Stimulated activated CD8-positive, alpha-beta memory T cell treated with anti-CD3 and anti-CD28 coated beads, Interleukin-12 subunit alpha, Interleukin-12 subunit beta, amount 100 ng/mL, for 24 hours (primary cell): ENCODE results near the gene RCOR1.
"Not testable (repeated sequence)": the region's sequence is repeated elsewhere in the genome, so short reads cannot be mapped to it uniquely, and the experiment has no call there.

Experiments used
- DNase-seq: peaks from one replicate; pipeline ENCODE4 v3.0.0-alpha.2; 2020; ENCODE audit errors: extremely low read depth

Gene RCOR1

DNA sequence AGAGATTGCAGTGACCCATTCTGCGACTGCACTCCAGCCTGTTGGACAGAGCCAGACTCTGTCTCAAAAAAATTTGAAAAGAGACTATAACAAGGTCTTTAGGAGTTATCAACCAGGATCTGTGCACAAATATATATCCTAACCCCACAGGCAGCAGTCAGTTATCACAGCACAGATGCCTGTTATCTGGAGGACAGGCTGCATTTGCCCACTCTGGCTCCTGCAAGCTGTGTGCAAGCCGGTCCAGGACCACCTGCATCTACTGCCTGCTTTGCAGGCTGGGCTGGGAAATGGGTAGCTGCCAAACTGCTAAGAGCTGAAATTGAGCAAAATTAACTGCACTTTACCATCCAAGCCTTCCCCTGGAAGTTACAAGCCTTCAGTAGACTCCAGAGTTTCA is 21.4 kb upstream of the RCOR1 start:
- DNase-seq = no peak

DNA sequence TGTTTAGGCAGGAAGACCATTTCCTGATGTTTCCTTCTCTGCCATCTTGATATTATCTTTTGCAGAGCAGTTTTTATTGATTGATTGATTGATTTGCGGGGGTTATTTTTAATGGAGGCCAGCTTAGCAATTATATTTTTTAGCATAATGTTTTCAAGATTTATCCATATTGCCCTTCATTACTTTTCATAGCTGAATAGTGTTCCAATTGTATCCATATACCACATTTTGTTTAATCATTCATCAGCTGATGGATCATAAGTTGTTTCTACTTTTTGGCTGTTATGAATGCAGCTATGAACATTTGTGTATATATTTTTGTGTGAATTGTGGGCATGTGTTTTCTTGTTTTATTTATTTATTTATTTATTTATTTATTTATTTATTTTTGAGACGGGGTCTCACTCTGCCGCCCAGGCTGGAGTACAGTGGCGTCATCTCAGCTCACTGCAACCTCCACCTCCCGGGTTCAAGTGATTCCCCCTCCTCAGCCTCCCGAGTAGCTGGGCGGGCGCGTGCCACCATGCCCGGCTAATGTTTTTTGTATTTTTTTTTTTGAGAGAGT is 20.9 kb upstream of the RCOR1 start:
- DNase-seq = no peak

DNA sequence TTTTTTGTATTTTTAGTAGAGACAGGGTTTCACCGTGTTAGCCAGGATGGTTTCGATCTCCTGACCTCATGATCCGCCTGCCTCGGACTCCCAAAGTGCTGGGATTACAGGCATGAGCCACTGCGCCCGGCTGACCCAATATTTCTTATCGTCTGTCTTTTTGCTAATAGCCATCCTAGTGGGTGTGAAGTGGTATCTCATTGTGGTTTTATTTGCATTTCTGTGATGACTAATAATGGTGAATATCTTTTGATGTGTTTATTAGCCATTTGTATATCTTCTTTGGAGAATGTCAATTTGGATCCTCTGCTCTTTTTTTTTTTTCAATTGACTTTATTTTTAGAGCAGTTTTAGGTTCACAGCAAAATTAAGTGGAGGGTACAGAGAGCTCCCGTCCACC is 19.3 kb upstream of the RCOR1 start:
- not testable (repeated sequence) for DNase-seq

DNA sequence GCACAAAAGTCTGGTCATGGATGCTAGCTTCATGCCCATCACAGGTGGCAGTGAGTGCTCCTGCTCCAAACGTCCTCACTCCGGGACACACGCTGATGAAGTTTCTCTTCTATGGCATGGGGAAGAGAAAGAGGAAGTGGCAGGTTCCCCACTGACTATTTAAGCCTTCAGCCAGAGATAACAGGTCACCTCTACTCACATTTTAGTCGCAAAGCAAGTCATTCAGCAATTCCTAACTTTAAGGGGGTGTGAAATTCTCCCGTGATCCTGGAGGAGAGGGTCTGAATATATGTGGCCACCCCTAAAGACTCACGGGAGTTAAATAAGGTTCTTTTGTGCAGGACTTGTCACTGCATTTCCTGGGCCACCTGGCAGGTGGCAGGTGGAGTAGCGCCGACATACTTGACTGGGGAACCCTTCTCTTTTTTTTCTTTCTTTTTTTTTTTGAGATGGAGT is 18.8 kb upstream of the RCOR1 start:
- DNase-seq = no peak

DNA sequence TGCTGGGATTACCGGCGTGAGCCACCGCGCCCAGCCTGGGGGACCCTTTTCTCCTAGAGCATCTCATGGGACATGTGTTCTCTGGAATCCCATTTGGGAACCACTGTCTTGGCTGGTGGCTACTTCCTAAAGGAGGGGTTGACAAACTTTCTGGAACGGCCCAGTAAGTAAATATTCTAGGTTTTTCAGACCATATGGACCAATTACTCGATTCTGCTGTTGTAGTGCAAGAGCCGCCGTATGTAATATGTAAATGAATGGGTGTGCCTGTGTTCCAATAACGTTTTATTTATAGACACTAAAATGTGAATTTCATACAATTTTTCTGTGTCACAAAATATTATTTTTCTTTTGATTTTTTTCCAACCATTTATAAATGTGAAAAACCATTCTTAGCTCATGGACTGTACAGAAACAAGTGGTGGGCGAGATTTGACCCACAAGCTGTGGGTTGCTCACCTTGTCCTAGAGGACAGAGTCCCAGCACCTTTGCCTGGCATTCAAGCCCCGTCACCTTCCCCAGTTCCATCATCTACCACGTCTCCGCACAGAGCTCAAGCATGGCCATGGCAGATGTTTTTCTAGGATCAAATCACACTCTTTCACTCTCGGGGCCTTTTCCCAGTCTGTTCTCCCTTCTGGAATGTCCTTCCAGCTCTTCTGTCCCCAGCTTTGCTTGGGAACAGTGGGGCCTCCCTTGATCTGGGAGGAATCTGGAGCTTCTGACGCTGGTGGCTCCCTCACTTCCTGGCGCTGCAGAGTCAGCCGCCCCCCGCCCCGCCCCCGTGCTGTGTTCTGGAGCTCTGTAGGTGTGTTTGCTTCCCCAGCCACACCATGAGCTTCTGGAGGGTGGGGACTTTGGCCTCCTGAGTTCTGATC is 17.9 kb upstream of the RCOR1 start:
- DNase-seq = no peak

DNA sequence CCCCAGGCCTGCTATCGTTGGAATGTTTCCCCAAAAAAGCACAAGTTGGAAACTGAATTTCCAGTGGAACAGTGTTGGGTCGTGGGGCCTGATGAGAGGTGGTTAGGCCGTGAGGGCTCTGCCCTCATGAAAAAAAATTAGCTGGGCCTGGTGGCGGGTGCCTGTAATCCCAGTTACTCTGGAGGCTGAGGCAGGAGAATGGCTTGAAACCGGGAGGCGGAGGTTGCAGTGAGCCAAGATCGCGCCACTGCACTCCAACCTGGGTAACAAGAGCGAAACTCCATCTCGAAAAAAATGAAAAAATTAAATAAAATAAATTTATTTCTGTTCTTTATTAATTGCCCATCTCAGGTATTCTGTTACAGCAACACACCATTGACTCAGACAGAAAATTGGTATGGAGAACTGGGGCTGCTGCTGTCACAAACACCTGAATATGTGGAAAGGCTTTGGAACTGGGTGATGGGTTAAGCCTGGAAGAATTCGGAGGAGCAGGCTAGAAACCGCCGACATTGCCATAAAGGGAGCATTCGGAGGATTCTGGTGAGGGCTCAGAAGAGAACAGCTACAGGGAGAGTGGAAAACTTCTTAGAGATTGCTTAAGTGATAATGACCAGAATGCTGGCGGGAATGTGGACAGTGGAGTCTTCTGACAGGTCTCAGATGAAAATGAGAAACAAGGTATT is 17.1 kb upstream of the RCOR1 start:
- no peak for DNase-seq

DNA sequence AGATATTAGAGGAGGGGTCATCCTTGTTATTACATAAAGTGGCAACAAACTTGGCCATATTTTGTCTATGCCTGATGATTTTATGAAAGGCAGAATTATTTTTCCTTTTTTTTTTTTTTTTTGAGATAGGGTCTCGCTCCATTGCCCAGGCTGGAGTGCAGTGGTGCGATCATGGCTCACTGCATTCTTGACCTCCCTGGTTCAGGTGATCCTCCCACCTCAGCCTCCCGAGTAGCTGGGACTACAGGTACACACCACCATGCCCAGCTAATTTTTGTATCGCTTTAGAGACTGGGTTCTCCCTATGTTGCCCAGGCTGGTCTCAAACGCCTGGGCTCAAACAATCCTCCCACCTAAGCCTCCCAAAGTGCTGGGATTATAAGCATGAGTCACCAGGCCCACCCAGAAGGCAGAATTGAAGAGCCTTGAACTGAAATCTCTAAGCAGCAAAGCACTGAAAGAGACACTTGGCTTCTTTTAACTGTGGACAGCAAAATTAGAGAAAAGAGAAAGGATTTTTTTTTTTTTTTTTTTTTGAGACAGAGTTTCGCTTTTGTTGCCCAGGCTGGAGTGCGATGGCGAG is 16.5 kb upstream of the RCOR1 start:
- DNase-seq = not testable (repeated sequence)

DNA sequence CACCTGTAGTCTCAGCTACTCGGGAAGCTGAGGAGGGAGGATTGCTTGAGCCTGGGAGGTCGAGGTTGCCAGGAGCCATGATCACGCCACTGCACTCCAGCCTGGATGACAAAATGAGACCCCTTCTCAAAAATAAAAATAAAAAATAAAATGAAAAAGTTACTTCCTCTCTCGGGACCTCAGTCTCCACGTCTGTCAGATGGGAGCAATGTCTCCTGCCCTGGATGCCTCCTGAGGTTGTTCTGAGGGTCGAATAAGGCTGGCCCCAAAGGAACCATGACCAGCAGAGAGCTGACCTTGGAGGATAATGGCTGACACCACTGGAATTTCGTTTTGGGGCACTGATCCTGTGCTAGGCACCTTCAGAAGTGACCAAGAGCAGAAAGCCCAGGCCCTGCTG is 13.6 kb upstream of the RCOR1 start:
- DNase-seq = no peak

DNA sequence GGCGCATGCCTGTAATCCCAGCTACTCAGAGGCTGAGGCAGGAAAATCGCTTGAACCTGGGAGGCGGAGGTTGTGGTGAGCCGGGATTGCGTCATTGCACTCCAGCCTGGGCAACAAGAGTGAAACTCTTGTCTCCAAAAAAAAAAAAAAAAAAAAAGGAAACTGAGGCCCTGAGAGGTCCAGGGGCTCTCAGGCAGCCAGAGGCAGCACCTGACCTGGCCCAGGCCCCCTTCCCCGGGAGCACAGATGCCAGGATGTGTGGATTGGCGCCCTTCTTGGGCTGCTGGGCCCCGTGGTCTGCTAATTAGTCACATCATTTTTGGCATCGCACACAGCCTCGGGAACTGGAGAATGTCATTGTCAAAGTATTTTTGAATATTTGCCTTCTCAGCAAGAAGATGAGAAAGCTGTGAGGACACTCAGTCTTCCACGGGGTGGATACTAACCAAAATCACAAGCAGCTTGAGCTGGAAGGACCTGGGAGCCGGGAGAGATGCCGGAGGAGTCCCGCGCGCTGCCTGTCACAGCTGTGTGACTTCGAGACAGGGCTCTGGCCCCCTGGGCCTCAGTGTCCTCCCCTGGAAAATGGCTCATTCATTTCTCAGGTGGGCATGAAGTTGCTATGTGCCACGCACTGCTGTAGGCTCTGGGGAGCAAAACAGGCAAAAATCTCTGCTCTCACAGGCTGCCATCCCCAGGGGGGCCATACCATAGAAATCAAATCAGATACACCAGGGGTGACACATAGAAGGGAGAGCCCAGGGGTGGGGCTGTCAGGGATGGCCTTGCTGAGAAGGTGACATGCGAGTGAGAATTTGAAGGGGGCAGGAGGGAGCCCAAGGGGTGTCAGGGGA is 12.5 kb upstream of the RCOR1 start:
- no peak for DNase-seq

DNA sequence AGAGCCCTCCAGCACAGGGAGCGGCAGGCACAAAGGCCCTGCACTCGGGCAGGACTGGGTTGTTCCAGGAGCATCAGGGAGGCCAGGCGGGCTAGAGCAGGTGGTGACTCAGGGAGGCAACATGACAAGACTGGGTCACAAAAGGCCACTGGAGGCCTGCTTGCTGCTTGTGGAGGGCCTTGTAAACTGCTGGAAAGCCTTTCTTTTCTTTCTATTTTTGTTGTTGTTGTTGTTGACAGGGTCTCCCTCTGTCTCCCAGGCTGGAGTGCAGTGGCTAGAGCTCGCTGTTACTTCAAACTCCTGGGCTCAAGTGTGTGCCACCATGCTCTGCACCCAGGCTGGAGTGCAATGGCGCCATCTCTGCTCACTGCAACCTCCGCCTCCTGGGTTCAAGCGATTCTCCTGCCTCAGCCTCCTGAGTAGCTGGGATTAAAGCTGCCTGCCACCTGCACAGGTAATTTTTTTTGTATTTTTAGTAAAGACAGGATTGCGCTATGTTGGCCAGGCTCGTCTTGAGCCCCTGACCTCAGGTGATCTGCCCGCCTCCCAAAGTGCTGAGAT is 11.8 kb upstream of the RCOR1 start:
- no peak for DNase-seq

DNA sequence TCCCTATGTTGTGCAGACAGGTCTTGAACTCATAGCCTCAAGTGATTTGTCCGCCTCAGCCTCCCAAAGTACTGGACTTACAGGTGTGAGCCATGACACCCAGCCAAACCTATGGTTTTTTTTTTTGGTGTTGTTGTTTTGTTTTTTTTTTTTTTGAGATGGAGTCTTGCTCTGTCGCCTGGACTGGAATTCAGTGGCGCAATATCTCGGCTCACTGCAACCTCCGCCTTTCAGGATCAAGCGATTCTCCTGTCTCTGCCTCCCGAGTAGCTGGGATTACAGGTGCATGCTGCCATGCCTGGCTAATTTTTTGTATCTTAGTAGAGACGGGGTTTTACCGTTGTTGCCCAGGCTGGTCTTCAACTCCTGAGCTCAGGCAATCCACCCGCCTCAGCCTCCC is 11.3 kb upstream of the RCOR1 start:
- DNase-seq = no peak

DNA sequence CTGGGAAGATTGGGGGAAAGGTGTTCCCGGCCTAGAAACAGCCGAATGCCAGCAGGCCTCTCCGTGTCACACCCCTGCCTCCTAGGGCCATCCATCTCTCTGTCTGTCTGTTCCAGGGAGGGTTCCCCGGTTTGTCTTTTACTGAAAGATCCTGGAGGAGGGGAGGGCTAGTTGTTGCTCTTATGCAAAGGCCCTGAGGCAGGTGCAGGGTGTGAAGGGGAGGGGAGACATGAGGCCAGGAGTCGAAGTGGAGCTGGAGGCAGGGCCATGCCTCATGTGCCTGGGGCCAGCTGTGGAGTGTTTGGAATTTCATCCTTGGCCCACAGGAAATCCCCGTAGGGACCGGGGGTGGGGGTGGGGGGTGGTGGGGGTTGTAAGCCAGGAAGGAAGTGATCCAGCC is 8.7 kb upstream of the RCOR1 start:
- no peak for DNase-seq

DNA sequence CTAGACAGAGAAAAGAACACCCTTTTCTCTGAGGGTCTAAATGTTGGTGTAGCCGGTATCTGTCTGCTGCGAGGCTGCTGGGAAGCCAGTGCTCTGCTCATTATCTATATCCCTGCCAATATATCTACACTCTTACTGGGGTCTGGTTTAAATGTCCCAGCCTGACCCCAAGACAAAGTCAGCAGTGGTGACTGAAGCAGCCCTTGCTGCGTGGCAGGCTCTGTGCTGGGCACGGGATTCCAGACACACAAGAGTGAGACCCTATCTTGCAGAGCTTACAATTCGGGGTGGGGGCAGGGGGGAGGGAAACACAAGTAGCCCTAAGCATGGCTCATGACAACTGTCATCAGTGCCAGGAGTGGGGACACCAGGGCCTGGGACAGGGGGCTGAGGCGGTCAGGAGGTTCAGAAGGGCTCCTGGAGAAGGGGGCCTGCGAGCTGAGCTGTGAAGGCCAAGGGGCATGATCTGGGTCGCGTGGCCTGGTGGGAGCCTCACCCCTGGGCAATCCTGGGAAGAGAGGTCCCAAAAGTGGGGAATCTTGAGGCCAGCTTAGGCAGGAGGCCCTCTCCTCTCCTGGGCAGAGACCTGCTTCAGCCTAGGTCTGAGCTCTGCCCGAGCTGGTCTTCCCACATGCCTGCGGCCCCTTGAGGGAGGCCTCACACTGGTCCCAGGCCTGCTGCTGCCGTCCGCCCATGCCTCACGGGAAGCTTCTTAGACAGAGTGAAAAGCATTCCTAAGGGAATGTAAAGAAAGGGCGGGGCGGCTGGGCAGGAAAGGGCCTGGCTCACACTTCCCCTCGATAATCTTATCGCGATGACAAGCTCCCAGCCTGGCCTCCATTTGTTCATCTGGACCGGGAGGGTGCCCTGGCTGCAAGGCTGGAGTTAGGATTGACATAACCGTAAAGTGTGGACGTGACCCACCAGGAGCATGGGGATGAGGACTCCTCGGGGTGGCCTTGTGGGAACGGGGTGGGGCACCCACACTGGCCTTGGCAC is 7.3 kb upstream of the RCOR1 start:
- DNase-seq = no peak

DNA sequence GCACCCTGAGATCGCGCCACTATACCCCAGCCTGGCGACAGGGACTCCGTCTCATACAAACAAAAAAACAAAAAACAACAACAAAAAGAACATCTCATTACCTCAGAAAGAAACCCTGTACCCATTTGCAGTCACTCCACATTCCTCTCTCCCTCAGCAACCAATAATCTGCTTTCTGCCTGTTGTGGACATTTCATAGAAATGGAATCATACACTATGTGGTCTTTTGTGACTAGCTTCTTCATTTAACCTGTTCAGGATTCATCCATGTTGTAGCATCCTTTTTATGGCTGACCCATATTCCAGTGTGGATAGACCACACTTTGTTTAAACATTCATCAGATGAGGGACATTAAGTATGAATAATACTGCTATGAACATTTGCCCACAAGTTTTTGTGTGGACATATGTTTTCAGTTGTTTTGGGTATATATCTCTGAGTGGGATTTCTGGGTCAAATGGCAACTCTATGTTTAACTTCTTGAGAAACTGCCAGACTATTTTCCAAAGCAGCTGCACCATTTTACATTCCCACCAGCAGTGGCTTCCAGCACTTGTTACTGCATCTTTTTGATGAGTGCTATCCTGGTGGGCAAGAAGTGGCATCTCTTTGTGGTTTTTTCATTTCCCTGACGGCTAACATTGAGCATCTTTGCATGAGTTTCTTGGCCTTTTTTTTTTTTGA is 5.9 kb upstream of the RCOR1 start:
- DNase-seq = no peak

DNA sequence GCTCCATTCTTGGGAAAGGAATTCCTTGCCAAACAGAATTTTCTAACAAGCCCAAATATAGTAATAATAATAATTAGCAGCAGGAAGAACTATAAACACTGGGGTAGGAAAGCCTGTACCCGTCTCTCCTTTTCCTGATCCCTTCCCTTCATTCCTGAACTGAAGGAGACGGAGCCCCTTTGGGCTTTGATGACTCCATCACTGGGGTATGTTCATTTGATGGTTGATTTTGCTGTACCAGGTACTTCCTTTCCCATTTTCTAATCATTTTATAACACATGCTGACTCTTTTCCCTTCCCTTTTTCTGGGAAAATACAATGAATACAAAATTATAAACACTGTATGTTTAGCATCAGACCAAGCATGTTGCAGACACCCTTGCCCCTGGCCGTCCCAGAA is 3.6 kb upstream of the RCOR1 start:
- no peak for DNase-seq

DNA sequence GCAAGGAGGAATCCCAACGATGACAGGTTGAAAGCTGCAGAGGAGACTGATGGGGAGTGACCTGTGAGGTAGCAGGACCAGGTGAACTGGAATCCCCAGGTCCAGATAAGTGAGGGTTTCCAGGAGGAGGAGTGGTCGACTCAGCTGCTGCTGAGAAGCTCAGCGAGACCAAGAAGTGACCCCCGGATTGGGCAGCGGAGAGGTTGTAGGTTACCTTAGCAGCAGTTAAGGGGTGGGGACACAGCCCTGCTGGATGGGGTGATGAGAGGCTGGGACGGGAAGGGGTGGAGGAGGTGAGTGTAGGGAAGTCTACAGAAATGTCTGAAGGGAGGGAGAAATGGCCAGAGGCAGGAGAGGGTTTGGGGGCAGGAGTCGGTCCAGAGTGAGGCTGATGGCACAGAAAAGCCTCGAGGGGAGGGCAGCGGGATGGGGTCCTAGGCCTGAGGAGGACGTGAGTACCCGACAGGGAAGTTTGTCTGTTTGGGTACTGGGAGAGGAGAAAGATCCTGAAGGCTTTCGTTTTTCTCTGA is 2.6 kb upstream of the RCOR1 start:
- DNase-seq = no peak

DNA sequence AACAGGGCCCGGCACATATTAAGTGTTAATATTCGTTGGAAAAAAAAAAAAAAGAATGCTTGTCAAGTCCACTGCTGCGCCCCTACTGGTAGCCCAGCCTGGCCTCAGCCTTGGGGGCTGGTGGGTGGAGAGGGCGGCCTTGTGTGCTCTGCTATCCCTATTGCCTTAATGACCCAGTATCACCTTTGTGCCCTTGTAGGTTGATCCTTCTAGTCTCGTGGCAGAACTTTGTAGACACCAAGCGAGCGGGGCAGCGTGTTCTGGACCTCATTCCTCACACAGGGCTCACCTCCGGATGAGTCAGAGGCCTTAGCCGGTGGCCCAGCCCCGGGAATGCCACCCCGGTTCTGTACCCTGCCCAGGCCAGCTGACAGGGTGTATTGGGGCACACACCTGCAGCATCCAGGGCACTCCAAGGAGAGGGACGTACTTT is 1.8 kb upstream of the RCOR1 start:
- no peak for DNase-seq

DNA sequence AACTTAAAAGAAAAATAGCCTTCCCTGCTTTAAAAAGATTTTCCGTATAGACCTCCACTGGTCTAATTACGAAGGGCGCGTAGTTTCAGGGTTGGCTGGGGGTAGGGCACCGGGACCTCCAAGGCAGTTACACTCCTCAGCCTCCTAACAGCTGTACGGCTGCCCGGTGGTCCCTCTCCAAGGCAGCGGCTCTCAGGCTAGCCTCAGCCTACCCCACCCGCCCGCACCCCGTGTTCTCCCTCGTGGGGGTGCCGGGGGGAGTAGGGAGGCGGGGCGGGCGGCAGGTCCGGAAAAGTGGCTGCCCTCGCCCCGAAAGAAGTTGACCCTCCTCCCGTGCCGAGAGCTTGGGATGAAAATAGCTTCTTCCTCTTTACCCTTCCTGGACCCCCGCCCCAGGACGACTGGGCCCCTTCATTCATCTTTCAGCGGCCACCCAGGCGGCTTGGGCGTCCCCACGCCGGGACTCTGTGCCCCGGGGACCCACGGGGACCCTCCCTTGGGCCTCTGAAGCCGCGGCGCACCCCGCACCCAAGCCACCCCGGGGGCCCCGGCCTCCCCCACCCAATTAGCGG is 991 bp upstream of the RCOR1 start:
- DNase-seq = no peak

DNA sequence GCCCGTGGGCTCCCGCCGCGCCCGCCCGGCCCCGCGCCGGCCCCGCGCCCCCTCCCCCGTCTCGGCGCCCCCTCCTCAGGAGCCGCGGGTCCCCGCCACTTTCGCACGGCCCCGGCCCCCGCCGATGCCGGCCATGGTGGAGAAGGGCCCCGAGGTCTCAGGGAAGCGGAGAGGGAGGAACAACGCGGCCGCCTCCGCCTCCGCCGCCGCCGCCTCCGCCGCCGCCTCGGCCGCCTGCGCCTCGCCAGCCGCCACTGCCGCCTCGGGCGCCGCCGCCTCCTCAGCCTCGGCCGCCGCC is 263 bp downstream of the RCOR1 start:
- no peak for DNase-seq
